Neural progenitor cell (in vitro differentiated cells): ENCODE results near the gene PRUNE2.

Experiments used
- CTCF ChIP-seq: fragments of 200-600 bp; sonication (generic); IDR thresholded peaks from 2 replicates; pipeline ENCODE4 v1.5.1; 2017; ENCODE audit warnings: antibody characterized with exemption, mild to moderate bottlenecking
- EZH2 ChIP-seq: fragments of 200-600 bp; sonication (generic); IDR thresholded peaks from 2 replicates; pipeline ENCODE4 v1.6.1; 2017; ENCODE audit warnings: antibody characterized with exemption, mild to moderate bottlenecking, moderate library complexity
- EZH2phosphoT487 ChIP-seq: fragments of 200-600 bp; sonication (generic); IDR thresholded peaks from 2 replicates; pipeline ENCODE4 v1.6.1; 2017; ENCODE audit warnings: antibody characterized with exemption

GRCh38 chr9:76626980-76627379 is 278.9 kb downstream of the PRUNE2 start:
- TF ChIP-seq CTCF (no peak), EZH2phosphoT487 (no peak), EZH2 (no peak)
